Caco-2 (cell line): ENCODE data around the gene CITED2. TPM values are rescaled to one million over a fixed set of nuclear protein-coding genes. Genes with fewer than 3 reads are reported as not detected.

Experiments used
- BruUV-seq: library from RNA; stranded (reverse); fragments of 400-500 nt; replicated peaks from 2 replicates; lab custom pipeline; 2021; lab: Mats Ljungman, UMichigan
- CTCF ChIA-PET: fragments of 300-600 bp; sonication (Branson Sonifier 250); formaldehyde crosslinking; loops from one replicate; lab custom pipeline; 2022; ENCODE audit warnings: antibody characterized with exemption; lab: Charles Lee
- POLR2A ChIA-PET: fragments of 300-600 bp; sonication (Branson Sonifier 250); formaldehyde crosslinking; loops from one replicate; lab custom pipeline; 2022; ENCODE audit warnings: antibody characterized with exemption; lab: Charles Lee
- DNase-seq, 2 experiments: peaks; one replicate each; pipeline versions ENCODE4 v3.0.0 to v3.0.0-alpha.2; 2020 to 2022
- H3K27me3 ChIP-seq: replicated peaks from 2 replicates; pipeline ENCODE4 v1.6.0; 2011; ENCODE audit warnings: low read length; ENCODE audit not compliant: control insufficient read depth, insufficient read depth
- H3K36me3 ChIP-seq: 2 replicates; pipeline ENCODE4 v1.5.1; 2011; ENCODE audit warnings: low read length; ENCODE audit not compliant: control insufficient read depth, insufficient read depth
- H3K4me1 ChIP-seq: fragments of 250-450 bp; sonication (Bioruptor Pico); 2 replicates; pipeline ENCODE4 v1.5.1; 2020; ENCODE audit warnings: mild to moderate bottlenecking
- H3K4me3 ChIP-seq: 2 replicates; pipeline ENCODE4 v1.5.1; 2011; ENCODE audit warnings: low read depth, mild to moderate bottlenecking, control low read depth, low read length
- H3K9me3 ChIP-seq: fragments of 250-450 bp; sonication (Bioruptor Pico); 2 replicates; pipeline ENCODE4 v1.5.1; 2020; ENCODE audit warnings: mild to moderate bottlenecking, moderate library complexity
- H3K27ac Mint-ChIP-seq: one replicate; pipeline ENCODE4 v1.8.0; 2022; ENCODE audit warnings: mixed read lengths; ENCODE audit not compliant: unreplicated experiment
- H3K27me3 Mint-ChIP-seq: one replicate; pipeline ENCODE4 v1.8.0; 2022; ENCODE audit warnings: mixed read lengths; ENCODE audit not compliant: insufficient read depth, unreplicated experiment
- H3K36me3 Mint-ChIP-seq: one replicate; pipeline ENCODE4 v1.8.0; 2022; ENCODE audit warnings: mild to moderate bottlenecking, mixed read lengths; ENCODE audit not compliant: insufficient read depth, unreplicated experiment
- H3K4me1 Mint-ChIP-seq: one replicate; pipeline ENCODE4 v1.8.0; 2022; ENCODE audit warnings: low read depth, mixed read lengths; ENCODE audit not compliant: unreplicated experiment
- H3K4me3 Mint-ChIP-seq: one replicate; pipeline ENCODE4 v1.8.0; 2022; ENCODE audit warnings: mild to moderate bottlenecking, moderate library complexity, mixed read lengths; ENCODE audit not compliant: unreplicated experiment
- H3K9me3 Mint-ChIP-seq: one replicate; pipeline ENCODE4 v1.8.0; 2022; ENCODE audit warnings: mixed read lengths; ENCODE audit not compliant: unreplicated experiment
- intact Hi-C: fragments of 100-400 bp; cut with micrococcal nuclease; formaldehyde crosslinking; loops from one replicate; pipeline ENCODE4 v1.10.0; 2022; ENCODE audit not compliant: unreplicated experiment
- total RNA-seq: library from RNA; stranded (reverse); gene quantifications from 2 replicates; pipeline ENCODE4 v1.2.3, GENCODE V29; 2022
- TF ChIP-seq, protein P1 (sequence below), 2 experiments: fragments of 200-600 bp in 1 of 2; IDR thresholded peaks; 1 replicate in 1 of 2; 2 replicates in 1 of 2; pipeline versions ENCODE4 v1.5.1 to v1.8.0; 2011 to 2022; ENCODE audit warnings: antibody characterized with exemption in 1 of 2, control low read depth in 1 of 2, inconsistent platforms in 1 of 2, low read depth in 1 of 2, low read length in 1 of 2, mild to moderate bottlenecking in 1 of 2, moderate library complexity in 1 of 2; ENCODE audit not compliant: insufficient read depth in 1 of 2, severe bottlenecking in 1 of 2, unreplicated experiment in 1 of 2

The CITED2 gene
- total RNA-seq, 1 experiment from 2014 or later, result 78.0 TPM

GRCh38 chr6:139371421-139372203, 2.8 kb downstream of the CITED2 start:
- no peaks in the 10 kb centered on the region for H3K9me3 ChIP-seq
- intact Hi-C loops, result loop anchor here (5.0 kb wide), 2 partner anchors 511 to 736 kb away; no protein-coding TSS in a partner anchor
- H3K36me3 ChIP-seq, result peaks cover 3% of the 10 kb centered on the region; the same call in 1 of the 2 replicates
- BruUV-seq, result no TSS peak
- Mint-ChIP-seq H3K27ac (no peak overlapping the region), H3K36me3 (peaks cover 64% of the 10 kb centered on the region), H3K4me3 (peak overlapping the region; percentile 99), H3K27me3 (no peaks in the 10 kb centered on the region), H3K4me1 (peaks cover 26% of the 10 kb centered on the region), H3K9me3 (no peaks in the 10 kb centered on the region)
- CTCF ChIA-PET, result no interaction called here
- no peaks in the 10 kb centered on the region for H3K27me3 ChIP-seq
- POLR2A ChIA-PET, result no interaction called here
- TF ChIP-seq, protein P1, sequence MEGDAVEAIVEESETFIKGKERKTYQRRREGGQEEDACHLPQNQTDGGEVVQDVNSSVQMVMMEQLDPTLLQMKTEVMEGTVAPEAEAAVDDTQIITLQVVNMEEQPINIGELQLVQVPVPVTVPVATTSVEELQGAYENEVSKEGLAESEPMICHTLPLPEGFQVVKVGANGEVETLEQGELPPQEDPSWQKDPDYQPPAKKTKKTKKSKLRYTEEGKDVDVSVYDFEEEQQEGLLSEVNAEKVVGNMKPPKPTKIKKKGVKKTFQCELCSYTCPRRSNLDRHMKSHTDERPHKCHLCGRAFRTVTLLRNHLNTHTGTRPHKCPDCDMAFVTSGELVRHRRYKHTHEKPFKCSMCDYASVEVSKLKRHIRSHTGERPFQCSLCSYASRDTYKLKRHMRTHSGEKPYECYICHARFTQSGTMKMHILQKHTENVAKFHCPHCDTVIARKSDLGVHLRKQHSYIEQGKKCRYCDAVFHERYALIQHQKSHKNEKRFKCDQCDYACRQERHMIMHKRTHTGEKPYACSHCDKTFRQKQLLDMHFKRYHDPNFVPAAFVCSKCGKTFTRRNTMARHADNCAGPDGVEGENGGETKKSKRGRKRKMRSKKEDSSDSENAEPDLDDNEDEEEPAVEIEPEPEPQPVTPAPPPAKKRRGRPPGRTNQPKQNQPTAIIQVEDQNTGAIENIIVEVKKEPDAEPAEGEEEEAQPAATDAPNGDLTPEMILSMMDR (IDR thresholded peaks at IDR 0.05; ENCODE audit: insufficient read depth in 1 of 2, low read depth in 1 of 2, low read length in 1 of 2, severe bottlenecking in 1 of 2, unreplicated experiment in 1 of 2), result no peak
- H3K4me3 ChIP-seq, result peak overlapping the region; percentile 6; the same call in 1 of the 2 replicates
- no peak for DNase-seq
- H3K4me1 ChIP-seq, result peaks cover 46% of the 10 kb centered on the region

- H3K4me3 Mint-ChIP-seq, result peak overlapping the region; percentile 99
- Histone ChIP-seq H3K4me3 (no peak overlapping the region), H3K9me3 (no peaks in the 10 kb centered on the region), H3K36me3 (peaks cover 3% of the 10 kb centered on the region; the same call in 1 of the 2 replicates), H3K27me3 (no peaks in the 10 kb centered on the region), H3K4me1 (peaks cover 45% of the 10 kb centered on the region)
- intact Hi-C loops, result loop anchor here (5.0 kb wide), 2 partner anchors 511 to 736 kb away; no protein-coding TSS in a partner anchor
- H3K27me3 Mint-ChIP-seq, result no peaks in the 10 kb centered on the region
- CTCF ChIA-PET, result interaction anchor here (0.7 kb wide), 1 partner anchor 1070 kb away, joined by 4 read pairs; no protein-coding TSS in a partner anchor
- DNase-seq, result no peak
- POLR2A ChIA-PET, result no interaction called here
- H3K36me3 Mint-ChIP-seq, result peaks cover 60% of the 10 kb centered on the region
- H3K9me3 Mint-ChIP-seq, result no peaks in the 10 kb centered on the region
- H3K27ac Mint-ChIP-seq, result no peak overlapping the region
- TF ChIP-seq, protein P1 (IDR thresholded peaks at IDR 0.05; ENCODE audit: insufficient read depth in 1 of 2, low read depth in 1 of 2, low read length in 1 of 2, severe bottlenecking in 1 of 2, unreplicated experiment in 1 of 2), result no peak
- no TSS peak for BruUV-seq
- peaks cover 22% of the 10 kb centered on the region for H3K4me1 Mint-ChIP-seq
Observed at GRCh38 chr6:139370999-139371345, 3.5 kb downstream of the CITED2 start.

- TF ChIP-seq, protein P1 (IDR thresholded peaks at IDR 0.05; ENCODE audit: insufficient read depth in 1 of 2, low read depth in 1 of 2, low read length in 1 of 2, severe bottlenecking in 1 of 2, unreplicated experiment in 1 of 2), result no peak
- Mint-ChIP-seq H3K4me3 (peak overlapping the region; percentile 48), H3K4me1 (peaks cover 22% of the 10 kb centered on the region), H3K36me3 (peaks cover 55% of the 10 kb centered on the region), H3K9me3 (no peaks in the 10 kb centered on the region), H3K27ac (peak overlapping the region; percentile 61), H3K27me3 (no peaks in the 10 kb centered on the region)
- POLR2A ChIA-PET, result interaction anchor here (1.5 kb wide), 1 partner anchor 11 kb away, joined by 7 read pairs; no protein-coding TSS in a partner anchor
- no peak for DNase-seq
- no TSS peak for BruUV-seq
- Histone ChIP-seq H3K4me3 (no peak overlapping the region), H3K4me1 (peaks cover 45% of the 10 kb centered on the region), H3K9me3 (no peaks in the 10 kb centered on the region), H3K27me3 (no peaks in the 10 kb centered on the region), H3K36me3 (peaks cover 3% of the 10 kb centered on the region; the same call in 1 of the 2 replicates)
- intact Hi-C loops, result loop anchor here (5.0 kb wide), 2 partner anchors 512 to 737 kb away; no protein-coding TSS in a partner anchor
- CTCF ChIA-PET, result interaction anchor here (0.6 to 1.8 kb wide), 18 partner anchors 52 to 1071 kb away, joined by 3 to 17 read pairs (median 4); no protein-coding TSS in a partner anchor
Observed at GRCh38 chr6:139370283-139370998, 4.0 kb downstream of the CITED2 start.
